Cardiac muscle cell (in vitro differentiated cells and primary cell): ENCODE results near the gene PRSS16. TPM values are rescaled to one million over a fixed set of nuclear protein-coding genes. Genes with fewer than 3 reads are reported as not detected.

Source experiments
- DNase-seq, 2 donors: peaks; one replicate each; pipeline versions ENCODE4 v3.0.0 to v3.0.0-alpha.2; 2010 to 2017; ENCODE audit warnings: low read depth in 1 of 2, low spot score in 1 of 2
- H3K27ac ChIP-seq: fragments of 200-600 bp; sonication (generic); 2 replicates; pipeline ENCODE4 v1.5.1; 2016
- H3K27me3 ChIP-seq: fragments of 200-600 bp; sonication (generic); 2 replicates; pipeline ENCODE4 v1.6.0; 2016; ENCODE audit warnings: control low read depth
- H3K36me3 ChIP-seq: fragments of 200-600 bp; sonication (generic); 2 replicates; pipeline ENCODE4 v1.5.1; 2016; ENCODE audit warnings: control low read depth
- H3K4me1 ChIP-seq: fragments of 200-600 bp; sonication (generic); 2 replicates; pipeline ENCODE4 v1.8.1; 2017; ENCODE audit warnings: low read depth, mild to moderate bottlenecking, mixed run types
- H3K4me3 ChIP-seq: fragments of 200-600 bp; sonication (generic); 2 replicates; pipeline ENCODE4 v1.5.1; 2016; ENCODE audit warnings: mild to moderate bottlenecking
- H3K9me3 ChIP-seq: fragments of 200-600 bp; sonication (generic); 2 replicates; pipeline ENCODE4 v1.5.1; 2017; ENCODE audit warnings: low read depth, mild to moderate bottlenecking, control low read depth
- CTCF ChIP-seq: IDR thresholded peaks from 2 replicates; pipeline ENCODE4 v1.5.1; 2012; ENCODE audit warnings: low read depth, mild to moderate bottlenecking, low read length
- polyA plus RNA-seq: library from polyadenylated mRNA; unstranded; fragments of >200 nt; fragmentation: Nextera tagmentation; extraction: Ambion mirVana; gene quantifications from 2 replicates; pipeline ENCODE4 v1.2.1, GENCODE V29; 2016
- total RNA-seq: library from RNA; depleted of rRNA; stranded (reverse); fragments of >200 nt; gene quantifications from 2 replicates; pipeline ENCODE4 v1.2.3, GENCODE V29; 2016

The PRSS16 gene
- total and polyA plus RNA-seq, 2 experiments from 2014 or later: 4.4 to 5.2 TPM

- Histone ChIP-seq H3K27ac (no peak overlapping the region), H3K27me3 (peaks cover 28% of the 10 kb centered on the region), H3K9me3 (no peaks in the 10 kb centered on the region), H3K4me1 (no peaks in the 10 kb centered on the region), H3K36me3 (no peaks in the 10 kb centered on the region), H3K4me3 (peak overlapping the region; percentile 60)
- TF ChIP-seq CTCF: no peak
- no peak for DNase-seq
Measured at GRCh38 chr6:27250277-27251111, 3.0 kb downstream of the PRSS16 start.

- Histone ChIP-seq H3K9me3 (no peaks in the 10 kb centered on the region), H3K4me1 (no peaks in the 10 kb centered on the region), H3K27me3 (peaks cover 28% of the 10 kb centered on the region), H3K27ac (peak overlapping the region; percentile 56), H3K36me3 (no peaks in the 10 kb centered on the region), H3K4me3 (peak overlapping the region; percentile 60)
- TF ChIP-seq CTCF: no peak
- peak; percentile 63 to 94 for DNase-seq
Measured at GRCh38 chr6:27251112-27251605, 3.7 kb downstream of the PRSS16 start.

GRCh38 chr6:27251606-27252251, 4.2 kb downstream of the PRSS16 start:
- peaks cover 28% of the 10 kb centered on the region for H3K27me3 ChIP-seq
- no peaks in the 10 kb centered on the region for H3K36me3 ChIP-seq
- DNase-seq: peak; percentile 76 to 93
- H3K4me3 ChIP-seq: peak overlapping the region; percentile 60
- no peaks in the 10 kb centered on the region for H3K9me3 ChIP-seq
- H3K4me1 ChIP-seq: no peaks in the 10 kb centered on the region
- H3K27ac ChIP-seq: peak overlapping the region; percentile 56
- peak; percentile 56 for TF ChIP-seq CTCF

- TF ChIP-seq CTCF: no peak
Measured at GRCh38 chr6:27254566-27254965, 7.1 kb downstream of the PRSS16 start.

GRCh38 chr6:27255866-27256265, 8.4 kb downstream of the PRSS16 start:
- H3K27ac ChIP-seq: no peak overlapping the region
- no peaks in the 10 kb centered on the region for H3K9me3 ChIP-seq
- H3K36me3 ChIP-seq: no peaks in the 10 kb centered on the region
- no peaks in the 10 kb centered on the region for H3K4me1 ChIP-seq
- peaks cover 10% of the 10 kb centered on the region for H3K27me3 ChIP-seq
- DNase-seq: no peak
- H3K4me3 ChIP-seq: no peak overlapping the region
- no peak for TF ChIP-seq CTCF

More at GRCh38 chr6:27254566-27254965, 7.1 kb downstream of the PRSS16 start:
- Histone ChIP-seq H3K4me1 (no peaks in the 10 kb centered on the region), H3K27me3 (peaks cover 14% of the 10 kb centered on the region), H3K27ac (no peak overlapping the region), H3K9me3 (no peaks in the 10 kb centered on the region), H3K36me3 (no peaks in the 10 kb centered on the region), H3K4me3 (no peak overlapping the region)
- no peak for DNase-seq
